ENCODE measurements around the gene ADGRB2. TPM values are rescaled to one million over a fixed set of nuclear protein-coding genes. Genes with fewer than 3 reads are reported as not detected.

ADGRB2 gene
- total and polyA plus RNA-seq, 2 donors (not counting 1 experiment from before 2014, with no cell fraction given) = 4.4 to 10.4 TPM

DNA sequence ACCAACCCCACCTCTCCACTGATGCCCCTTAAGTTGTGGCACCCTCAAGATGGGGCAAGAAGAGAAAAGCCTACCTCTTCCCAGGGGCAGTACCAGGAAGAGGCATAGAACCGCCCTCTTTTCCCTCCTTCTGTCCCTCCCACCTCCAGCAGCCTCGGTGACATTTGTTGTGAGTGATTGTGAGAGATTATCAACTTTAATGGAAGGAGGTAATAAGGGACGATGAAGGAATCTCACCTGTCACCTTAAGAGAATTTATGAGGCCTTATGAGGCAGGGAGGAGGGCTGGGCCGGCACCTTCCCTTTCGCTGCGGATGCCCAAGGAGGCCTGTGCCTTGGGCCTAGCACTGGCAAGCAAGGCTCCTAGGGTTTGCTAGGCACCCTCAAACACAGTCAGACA, 1.4 kb upstream of the ADGRB2 start:
- Histone ChIP-seq H3K4me2 (ENCODE audit: extremely low read depth, insufficient read depth, low read length) (no peak overlapping the region), H3K79me2 (ENCODE audit: control insufficient read depth, insufficient read depth, low read length) (no peaks in the 10 kb centered on the region), H3K27me3 (ENCODE audit: control insufficient read depth, insufficient read depth, low read length) (peaks cover 5% of the 10 kb centered on the region), H3K36me3 (ENCODE audit: control insufficient read depth, insufficient read depth, low read length) (no peaks in the 10 kb centered on the region), H3K4me3 (replicated peaks in 1 of 4; ENCODE audit: control extremely low read depth in 1 of 4, insufficient read depth in 1 of 4, low read depth in 3 of 4, low read length in 4 of 4) (no peak overlapping the region), H3K27ac (ENCODE audit: insufficient read depth, low read length) (no peak overlapping the region), H4K20me1 (ENCODE audit: control insufficient read depth, extremely low read depth, insufficient read depth, low read length) (no peaks in the 10 kb centered on the region), H2AFZ (ENCODE audit: low read length) (no peak overlapping the region), H3K9me3 (ENCODE audit: control insufficient read depth, insufficient read depth, low read depth, low read length) (no peaks in the 10 kb centered on the region), H3K9ac (ENCODE audit: insufficient read depth, low read length) (no peak overlapping the region), H3K4me1 (ENCODE audit: control insufficient read depth, extremely low read depth, insufficient read depth, low read length) (peaks cover 16% of the 10 kb centered on the region)
- DNase-seq (ENCODE audit: low read depth in 2 of 2) = no peak
- TF ChIP-seq EZH2 (IDR thresholded peaks at IDR 0.05; ENCODE audit: low read length, missing control alignments) = peak; percentile 53
- no peak for TF ChIP-seq CTCF (conservative IDR thresholded peaks at IDR 0.05 in 1 of 2, IDR thresholded peaks at IDR 0.05 in 1 of 2; ENCODE audit: low read depth in 1 of 2, low read length in 2 of 2)

- Histone ChIP-seq H3K9ac (ENCODE audit: insufficient read depth, low read length) (no peak overlapping the region), H4K20me1 (ENCODE audit: control insufficient read depth, extremely low read depth, insufficient read depth, low read length) (no peaks in the 10 kb centered on the region), H3K4me2 (ENCODE audit: extremely low read depth, insufficient read depth, low read length) (no peak overlapping the region), H3K27ac (ENCODE audit: insufficient read depth, low read length) (no peak overlapping the region), H3K27me3 (ENCODE audit: control insufficient read depth, insufficient read depth, low read length) (peaks cover 2% of the 10 kb centered on the region), H3K4me3 (replicated peaks in 1 of 4; ENCODE audit: control extremely low read depth in 1 of 4, insufficient read depth in 1 of 4, low read depth in 3 of 4, low read length in 4 of 4) (no peak overlapping the region), H3K4me1 (ENCODE audit: control insufficient read depth, extremely low read depth, insufficient read depth, low read length) (peaks cover 18% of the 10 kb centered on the region), H3K79me2 (ENCODE audit: control insufficient read depth, insufficient read depth, low read length) (no peaks in the 10 kb centered on the region), H2AFZ (ENCODE audit: low read length) (no peak overlapping the region), H3K9me3 (ENCODE audit: control insufficient read depth, insufficient read depth, low read depth, low read length) (no peaks in the 10 kb centered on the region), H3K36me3 (ENCODE audit: control insufficient read depth, insufficient read depth, low read length) (no peaks in the 10 kb centered on the region)
- TF ChIP-seq EZH2 (IDR thresholded peaks at IDR 0.05; ENCODE audit: low read length, missing control alignments) (no peak), CTCF (conservative IDR thresholded peaks at IDR 0.05 in 1 of 2, IDR thresholded peaks at IDR 0.05 in 1 of 2; ENCODE audit: low read depth in 1 of 2, low read length in 2 of 2) (peak; percentile 36 to 44)
- DNase-seq (ENCODE audit: low read depth in 2 of 2) = no peak
Measured at GRCh38 chr1:31765041-31765467, 914 bp upstream of the ADGRB2 start.

- H3K4me1 ChIP-seq (ENCODE audit: control insufficient read depth, extremely low read depth, insufficient read depth, low read length) = peaks cover 21% of the 10 kb centered on the region
- H3K4me2 ChIP-seq (ENCODE audit: extremely low read depth, insufficient read depth, low read length) = peak overlapping the region; percentile 92
- H3K4me3 ChIP-seq (replicated peaks in 1 of 4; ENCODE audit: control extremely low read depth in 1 of 4, insufficient read depth in 1 of 4, low read depth in 3 of 4, low read length in 4 of 4) = peak overlapping the region; percentile 49 to 67 (median 64)
- H3K27ac ChIP-seq (ENCODE audit: insufficient read depth, low read length) = no peak overlapping the region
- H4K20me1 ChIP-seq (ENCODE audit: control insufficient read depth, extremely low read depth, insufficient read depth, low read length) = no peaks in the 10 kb centered on the region
- TF ChIP-seq CTCF (conservative IDR thresholded peaks at IDR 0.05 in 1 of 2, IDR thresholded peaks at IDR 0.05 in 1 of 2; ENCODE audit: low read depth in 1 of 2, low read length in 2 of 2) (no peak), EZH2 (IDR thresholded peaks at IDR 0.05; ENCODE audit: low read length, missing control alignments) (no peak)
- no peak overlapping the region for H3K9ac ChIP-seq (ENCODE audit: insufficient read depth, low read length)
- no peak for DNase-seq (ENCODE audit: low read depth in 2 of 2)
- H2AFZ ChIP-seq (ENCODE audit: low read length) = no peak overlapping the region
- no peaks in the 10 kb centered on the region for H3K9me3 ChIP-seq (ENCODE audit: control insufficient read depth, insufficient read depth, low read depth, low read length)
- H3K79me2 ChIP-seq (ENCODE audit: control insufficient read depth, insufficient read depth, low read length) = no peaks in the 10 kb centered on the region
- no peaks in the 10 kb centered on the region for H3K36me3 ChIP-seq (ENCODE audit: control insufficient read depth, insufficient read depth, low read length)
- peaks cover 2% of the 10 kb centered on the region for H3K27me3 ChIP-seq (ENCODE audit: control insufficient read depth, insufficient read depth, low read length)
Measured at GRCh38 chr1:31763671-31764311, 349 bp downstream of the ADGRB2 start.
